Activated naive CD4-positive, alpha-beta T cell treated with anti-CD3 and anti-CD28 coated beads, Interleukin-2, amount 50 U/mL, for 16 hours (primary cell): Measurements from ENCODE around the gene CLIP3.
A peak's percentile ranks its signal among the peaks of the same experiment; 100 is the strongest.
"Not testable (repeated sequence)": the region's sequence is repeated elsewhere in the genome, so short reads cannot be mapped to it uniquely, and the experiment has no call there.

ENCODE experiments used
- DNase-seq: peaks from one replicate; pipeline ENCODE4 v3.0.0-alpha.2; 2020

Gene CLIP3

GRCh38 chr19:36046443-36047050, 13.9 kb upstream of the CLIP3 start:
- DNase-seq = no peak

- DNase-seq = no peak
Measured at GRCh38 chr19:36043952-36044351, 11.3 kb upstream of the CLIP3 start.

- DNase-seq = no peak
Measured at GRCh38 chr19:36041831-36042230, 9.2 kb upstream of the CLIP3 start.

GRCh38 chr19:36041092-36041491, 8.4 kb upstream of the CLIP3 start:
- DNase-seq = not testable (repeated sequence)

- DNase-seq = no peak
Measured at GRCh38 chr19:36040495-36040894, 7.8 kb upstream of the CLIP3 start.

- DNase-seq = no peak
Measured at GRCh38 chr19:36031308-36031707, 1.4 kb downstream of the CLIP3 start.

GRCh38 chr19:36030264-36031148, 2.2 kb downstream of the CLIP3 start:
- no peak for DNase-seq

GRCh38 chr19:36028313-36029041, 4.2 kb downstream of the CLIP3 start:
- DNase-seq = no peak

GRCh38 chr19:36027696-36028095, 5.0 kb downstream of the CLIP3 start:
- no peak for DNase-seq

- DNase-seq = no peak
Measured at GRCh38 chr19:36026091-36026876, 6.4 kb downstream of the CLIP3 start.

- no peak for DNase-seq
Measured at GRCh38 chr19:36025541-36025940, 7.1 kb downstream of the CLIP3 start.

GRCh38 chr19:36023432-36023831, 9.2 kb downstream of the CLIP3 start:
- DNase-seq = no peak

- DNase-seq = no peak
Measured at GRCh38 chr19:36019061-36019670, 13.5 kb downstream of the CLIP3 start.

GRCh38 chr19:36014012-36014924, 18.4 kb downstream of the CLIP3 start, which contains the start of gene ALKBH6:
Gene ALKBH6, minus strand, starts transcription at chr19:36014213. Its CDS starts 816 bp downstream, at chr19:36013397.
- DNase-seq = peak; percentile 100

GRCh38 chr19:36013280-36014011, 19.2 kb downstream of the CLIP3 start:
- no peak for DNase-seq

GRCh38 chr19:36010402-36010801, 22.3 kb downstream of the CLIP3 start:
- no peak for DNase-seq

GRCh38 chr19:36009633-36010379, 22.9 kb downstream of the CLIP3 start:
- no peak for DNase-seq

- peak; percentile 63 for DNase-seq
Measured at GRCh38 chr19:36009220-36009619, 23.5 kb downstream of the CLIP3 start.

GRCh38 chr19:36008336-36008978, 24.2 kb downstream of the CLIP3 start, which contains the start of gene SYNE4:
Gene SYNE4, minus strand, starts transcription at chr19:36008813. Its CDS starts 132 bp downstream, at chr19:36008681.
- DNase-seq = no peak
